HepG2 (cell line): ENCODE data around the gene ZNF234. TPM values are rescaled to one million over a fixed set of nuclear protein-coding genes. Genes with fewer than 3 reads are reported as not detected.

Experiments
- CENPT ChIP-seq: sonication (generic); formaldehyde crosslinking; IDR thresholded peaks from 2 replicates; pipeline ENCODE4 v1.8.0; 2022; ENCODE audit warnings: low read depth, mild to moderate bottlenecking, moderate library complexity, missing genetic modification reagents
- ERF ChIP-seq: IDR thresholded peaks from 2 replicates; pipeline ENCODE4 v1.6.1; 2018; ENCODE audit warnings: missing biosample characterization, missing genetic modification reagents
- FOSL1 ChIP-seq: sonication (generic); formaldehyde crosslinking; IDR thresholded peaks from 2 replicates; pipeline ENCODE4 v1.9.0; 2021; ENCODE audit warnings: missing genetic modification reagents, borderline replicate concordance
- HDAC2 ChIP-seq: sonication (generic); formaldehyde crosslinking; IDR thresholded peaks from 2 replicates; pipeline ENCODE4 v1.4.0; 2020; ENCODE audit warnings: missing genetic modification reagents
- IKZF4 ChIP-seq: sonication (generic); formaldehyde crosslinking; IDR thresholded peaks from 2 replicates; pipeline ENCODE4 v1.5.1; 2020; ENCODE audit warnings: borderline replicate concordance, mild to moderate bottlenecking, low read depth, missing genetic modification reagents; ENCODE audit errors: not compliant biosample characterization
- KLF11 ChIP-seq: IDR thresholded peaks from 2 replicates; pipeline ENCODE4 v1.6.1; 2016; ENCODE audit warnings: missing compliant biosample characterization
- NR1H2 ChIP-seq: sonication (generic); formaldehyde crosslinking; IDR thresholded peaks from 2 replicates; pipeline ENCODE4 v1.8.1; 2022; ENCODE audit warnings: low read depth, missing genetic modification reagents, borderline replicate concordance
- NR2F6 ChIP-seq, 2 experiments: IDR thresholded peaks; 2 replicates each; pipeline ENCODE4 v1.6.1; 2016; ENCODE audit warnings: antibody characterized with exemption in 1 of 2, mild to moderate bottlenecking in 1 of 2
- SSRP1 ChIP-seq: IDR thresholded peaks from 2 replicates; pipeline ENCODE4 v1.6.1; 2016; ENCODE audit warnings: control low read depth
- TCF12 ChIP-seq, 2 experiments: fragments of 450-650 bp in 1 of 2; sonication (generic) in 1 of 2; formaldehyde crosslinking in 1 of 2; IDR thresholded peaks; 2 replicates each; pipeline versions ENCODE4 v1.6.1 to v1.8.0; 2017 to 2022; ENCODE audit warnings: antibody characterized with exemption in 1 of 2, mild to moderate bottlenecking in 1 of 2, missing genetic modification reagents in 1 of 2, moderate library complexity in 1 of 2
- WIZ ChIP-seq: sonication (generic); formaldehyde crosslinking; IDR thresholded peaks from 2 replicates; pipeline ENCODE4 v1.5.1; 2020; ENCODE audit warnings: mild to moderate bottlenecking, missing genetic modification reagents
- ZFP36 ChIP-seq: fragments of 150-350 bp; IDR thresholded peaks from 2 replicates; pipeline ENCODE4 v1.6.1; 2018; ENCODE audit warnings: borderline replicate concordance, low read length, low read depth; ENCODE audit not compliant: partially characterized antibody
- ZFP36L1 ChIP-seq: sonication (generic); formaldehyde crosslinking; IDR thresholded peaks from 2 replicates; pipeline ENCODE4 v1.8.0; 2022; ENCODE audit warnings: mild to moderate bottlenecking, missing genetic modification reagents, moderate library complexity
- ZNF382 ChIP-seq: sonication (generic); formaldehyde crosslinking; IDR thresholded peaks from 2 replicates; pipeline ENCODE4 v1.5.0; 2020; ENCODE audit warnings: missing genetic modification reagents, mild to moderate bottlenecking, borderline replicate concordance
- ZNF567 ChIP-seq: sonication (generic); formaldehyde crosslinking; IDR thresholded peaks from 2 replicates; pipeline ENCODE4 v1.8.1; 2023; ENCODE audit warnings: mild to moderate bottlenecking, missing genetic modification reagents, borderline replicate concordance
- ZNF605 ChIP-seq: sonication (generic); formaldehyde crosslinking; IDR thresholded peaks from 2 replicates; pipeline ENCODE4 v1.8.0; 2022; ENCODE audit warnings: mild to moderate bottlenecking, missing genetic modification reagents
- ZNF773 ChIP-seq: sonication (generic); formaldehyde crosslinking; IDR thresholded peaks from 2 replicates; pipeline ENCODE4 v1.4.0; 2020; ENCODE audit warnings: missing genetic modification reagents, borderline replicate concordance
- polyA plus RNA-seq, 8 experiments: library from polyadenylated mRNA; depleted of rRNA in 3 of 8; stranded (reverse) in 7 of 8; unstranded in 1 of 8; fragments of >200 nt; fragmentation: Illumina TruSeq in 4 of 8; extraction: Trizol in 4 of 8; gene quantifications; 2 replicates each; pipeline versions ENCODE4 v1.2.1 to v1.2.3, GENCODE V29; 2011 to 2016; ENCODE audit warnings: low read depth in 4 of 8, missing spikeins in 1 of 8, mixed read lengths in 1 of 8; ENCODE audit not compliant: insufficient read depth in 1 of 8
- total RNA-seq, 5 experiments: library from RNA; depleted of rRNA; stranded (reverse); fragments of >200 nt; fragmentation: Illumina TruSeq; extraction: Trizol; gene quantifications; 2 replicates each; pipeline ENCODE4 v1.2.3, GENCODE V29; 2016; ENCODE audit warnings: low read depth in 1 of 5
- TF ChIP-seq, protein P1 (sequence below): sonication (generic); formaldehyde crosslinking; IDR thresholded peaks from 2 replicates; pipeline ENCODE4 v1.4.0; 2020; ENCODE audit warnings: mild to moderate bottlenecking, missing genetic modification reagents
- TF ChIP-seq, protein P2 (sequence below): sonication (generic); formaldehyde crosslinking; IDR thresholded peaks from 2 replicates; pipeline ENCODE4 v1.8.0; 2022; ENCODE audit warnings: mild to moderate bottlenecking, missing genetic modification reagents, moderate library complexity
- TF ChIP-seq, protein P3 (sequence below): sonication (generic); formaldehyde crosslinking; IDR thresholded peaks from 2 replicates; pipeline ENCODE4 v1.8.1; 2023; ENCODE audit warnings: mild to moderate bottlenecking, missing genetic modification reagents
- TF ChIP-seq, protein P4 (sequence below): IDR thresholded peaks from 2 replicates; pipeline ENCODE4 v1.6.1; 2016; ENCODE audit warnings: missing biosample characterization, missing genetic modification reagents, low read depth
- TF ChIP-seq, protein P5 (sequence below): IDR thresholded peaks from 2 replicates; pipeline ENCODE4 v1.6.1; 2016; ENCODE audit warnings: low read depth

ZNF234 gene
- total and polyA plus RNA-seq, 2 of the 13 experiments (the other 11 are each of a cell fraction or from before 2014, with no cell fraction given): 3.5 to 11.2 TPM

DNA sequence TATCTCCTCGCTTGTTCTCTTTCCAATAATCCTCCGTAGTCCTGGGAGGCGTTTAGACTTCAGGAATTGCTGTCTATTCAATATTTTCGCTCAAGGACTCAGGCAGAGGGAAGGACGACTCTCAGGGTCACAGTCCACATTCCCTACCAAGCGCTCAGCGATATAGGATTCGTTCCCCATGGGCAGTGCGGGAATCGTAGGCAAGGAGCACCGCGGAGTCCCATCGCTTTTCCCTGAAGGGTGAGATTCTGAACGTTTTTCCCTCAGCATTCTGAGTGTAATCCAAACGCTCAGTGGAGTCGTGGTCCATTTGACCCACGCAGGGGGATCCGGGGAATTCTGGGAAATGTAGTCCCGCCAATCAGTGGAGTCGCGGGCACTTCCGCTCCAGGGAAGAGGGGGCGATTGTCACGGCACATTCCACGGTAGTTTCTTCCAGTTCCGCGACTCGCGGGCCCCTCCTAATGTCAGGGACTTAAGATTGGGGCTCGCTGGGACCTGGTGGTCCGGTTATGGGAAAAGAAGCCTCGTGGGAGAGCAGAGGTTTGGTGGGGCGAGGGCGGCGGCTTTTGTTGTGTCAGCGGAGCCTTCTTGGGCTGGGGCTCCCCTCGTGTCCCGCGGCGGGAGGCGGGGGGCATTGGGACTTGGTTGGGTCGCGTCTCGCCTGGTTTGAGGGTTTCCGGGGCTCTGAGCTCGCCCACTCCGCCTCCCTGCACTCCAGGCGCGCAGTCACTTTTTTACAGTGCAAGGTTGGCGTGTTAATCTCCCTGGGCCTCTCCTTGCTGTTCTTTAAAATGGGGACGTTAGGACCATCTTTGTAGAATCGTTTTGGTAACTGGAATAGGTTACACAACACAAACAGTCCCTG is at the start of gene ZNF234 (continued):
- no peak for TF ChIP-seq SSRP1 (CRISPR knock-in tag)
- TF ChIP-seq, protein P1, sequence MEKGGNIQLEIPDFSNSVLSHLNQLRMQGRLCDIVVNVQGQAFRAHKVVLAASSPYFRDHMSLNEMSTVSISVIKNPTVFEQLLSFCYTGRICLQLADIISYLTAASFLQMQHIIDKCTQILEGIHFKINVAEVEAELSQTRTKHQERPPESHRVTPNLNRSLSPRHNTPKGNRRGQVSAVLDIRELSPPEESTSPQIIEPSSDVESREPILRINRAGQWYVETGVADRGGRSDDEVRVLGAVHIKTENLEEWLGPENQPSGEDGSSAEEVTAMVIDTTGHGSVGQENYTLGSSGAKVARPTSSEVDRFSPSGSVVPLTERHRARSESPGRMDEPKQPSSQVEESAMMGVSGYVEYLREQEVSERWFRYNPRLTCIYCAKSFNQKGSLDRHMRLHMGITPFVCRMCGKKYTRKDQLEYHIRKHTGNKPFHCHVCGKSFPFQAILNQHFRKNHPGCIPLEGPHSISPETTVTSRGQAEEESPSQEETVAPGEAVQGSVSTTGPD (CRISPR knock-in tag): no peak
- TF ChIP-seq, protein P2, sequence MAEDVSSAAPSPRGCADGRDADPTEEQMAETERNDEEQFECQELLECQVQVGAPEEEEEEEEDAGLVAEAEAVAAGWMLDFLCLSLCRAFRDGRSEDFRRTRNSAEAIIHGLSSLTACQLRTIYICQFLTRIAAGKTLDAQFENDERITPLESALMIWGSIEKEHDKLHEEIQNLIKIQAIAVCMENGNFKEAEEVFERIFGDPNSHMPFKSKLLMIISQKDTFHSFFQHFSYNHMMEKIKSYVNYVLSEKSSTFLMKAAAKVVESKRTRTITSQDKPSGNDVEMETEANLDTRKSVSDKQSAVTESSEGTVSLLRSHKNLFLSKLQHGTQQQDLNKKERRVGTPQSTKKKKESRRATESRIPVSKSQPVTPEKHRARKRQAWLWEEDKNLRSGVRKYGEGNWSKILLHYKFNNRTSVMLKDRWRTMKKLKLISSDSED (CRISPR knock-in tag): no peak
- TF ChIP-seq, protein P3, sequence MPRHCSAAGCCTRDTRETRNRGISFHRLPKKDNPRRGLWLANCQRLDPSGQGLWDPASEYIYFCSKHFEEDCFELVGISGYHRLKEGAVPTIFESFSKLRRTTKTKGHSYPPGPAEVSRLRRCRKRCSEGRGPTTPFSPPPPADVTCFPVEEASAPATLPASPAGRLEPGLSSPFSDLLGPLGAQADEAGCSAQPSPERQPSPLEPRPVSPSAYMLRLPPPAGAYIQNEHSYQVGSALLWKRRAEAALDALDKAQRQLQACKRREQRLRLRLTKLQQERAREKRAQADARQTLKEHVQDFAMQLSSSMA (CRISPR knock-in tag): no peak
- TF ChIP-seq KLF11 (CRISPR knock-in tag): no peak; the same call in 1 of the 2 replicates
- TF ChIP-seq, protein P4, sequence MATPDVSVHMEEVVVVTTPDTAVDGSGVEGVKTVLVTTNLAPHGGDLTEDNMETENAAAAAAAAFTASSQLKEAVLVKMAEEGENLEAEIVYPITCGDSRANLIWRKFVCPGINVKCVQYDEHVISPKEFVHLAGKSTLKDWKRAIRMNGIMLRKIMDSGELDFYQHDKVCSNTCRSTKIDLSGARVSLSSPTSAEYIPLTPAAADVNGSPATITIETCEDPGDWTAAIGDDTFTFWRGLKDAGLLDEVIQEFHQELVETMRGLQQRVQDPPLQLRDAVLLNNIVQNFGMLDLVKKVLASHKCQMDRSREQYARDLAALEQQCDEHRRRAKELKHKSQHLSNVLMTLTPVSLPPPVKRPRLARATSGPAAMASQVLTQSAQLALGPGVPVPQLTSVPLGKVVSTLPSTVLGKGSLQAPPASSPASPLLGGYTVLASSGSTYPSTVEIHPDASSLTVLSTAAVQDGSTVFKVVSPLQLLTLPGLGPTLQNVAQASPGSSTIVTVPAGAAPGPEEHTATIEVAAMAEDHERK (CRISPR knock-in tag): peak; percentile 27; the same call in 1 of the 2 replicates
- TF ChIP-seq HDAC2 (CRISPR knock-in tag): no peak; the same call in 1 of the 2 replicates
- TF ChIP-seq IKZF4 (CRISPR knock-in tag): no peak
- no peak for TF ChIP-seq WIZ (CRISPR knock-in tag)
- TF ChIP-seq NR1H2 (CRISPR knock-in tag): no peak
- TF ChIP-seq CENPT (CRISPR knock-in tag): no peak
- no peak for TF ChIP-seq TCF12 (IDR thresholded peaks at IDR 0.05)
- no peak for TF ChIP-seq TCF12 (CRISPR knock-in tag; IDR thresholded peaks at IDR 0.05)
- no peak for TF ChIP-seq FOSL1 (CRISPR knock-in tag)
- TF ChIP-seq ZNF773 (CRISPR knock-in tag): no peak
- peak; percentile 59; the same call in 1 of the 2 replicates for TF ChIP-seq ZNF605
- TF ChIP-seq ZFP36: no peak
- TF ChIP-seq NR2F6 (IDR thresholded peaks at IDR 0.05): peak; percentile 47; the same call in 1 of the 2 replicates
- peak; percentile 39; the same call in 1 of the 2 replicates for TF ChIP-seq NR2F6 (CRISPR knock-in tag; IDR thresholded peaks at IDR 0.05)
- TF ChIP-seq, protein P5, sequence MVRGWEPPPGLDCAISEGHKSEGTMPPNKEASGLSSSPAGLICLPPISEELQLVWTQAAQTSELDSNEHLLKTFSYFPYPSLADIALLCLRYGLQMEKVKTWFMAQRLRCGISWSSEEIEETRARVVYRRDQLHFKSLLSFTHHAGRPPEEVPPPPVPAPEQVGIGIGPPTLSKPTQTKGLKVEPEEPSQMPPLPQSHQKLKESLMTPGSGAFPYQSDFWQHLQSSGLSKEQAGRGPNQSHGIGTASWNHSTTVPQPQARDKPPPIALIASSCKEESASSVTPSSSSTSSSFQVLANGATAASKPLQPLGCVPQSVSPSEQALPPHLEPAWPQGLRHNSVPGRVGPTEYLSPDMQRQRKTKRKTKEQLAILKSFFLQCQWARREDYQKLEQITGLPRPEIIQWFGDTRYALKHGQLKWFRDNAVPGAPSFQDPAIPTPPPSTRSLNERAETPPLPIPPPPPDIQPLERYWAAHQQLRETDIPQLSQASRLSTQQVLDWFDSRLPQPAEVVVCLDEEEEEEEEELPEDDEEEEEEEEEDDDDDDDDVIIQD (CRISPR knock-in tag): no peak
- no peak for TF ChIP-seq ZNF567 (CRISPR knock-in tag)
- TF ChIP-seq ZNF382 (CRISPR knock-in tag): no peak
- no peak for TF ChIP-seq ZFP36L1
- TF ChIP-seq ERF (CRISPR knock-in tag): peak; percentile 28; the same call in 1 of the 2 replicates
